Memory B cell (primary cell): ENCODE results near the gene LDHAL6A.
A peak's percentile ranks its signal among the peaks of the same experiment; 100 is the strongest.

Experiments
- ATAC-seq: fragments of 150-1000 bp; cut with Tn5 transposase; 2 replicates; pipeline ENCODE4 v1.10.0; 2021; ENCODE audit warnings: low read depth, mild to moderate bottlenecking, moderate library complexity
- DNase-seq, 2 donors: peaks; one replicate each; pipeline ENCODE4 v3.0.0; 2022; ENCODE audit warnings: low spot score in 2 of 2
- H3K27ac Mint-ChIP-seq: one replicate; pipeline ENCODE4 v1.8.0; 2022; ENCODE audit warnings: mild to moderate bottlenecking, moderate library complexity, mixed read lengths
- H3K27me3 Mint-ChIP-seq: one replicate; pipeline ENCODE4 v1.8.0; 2022; ENCODE audit warnings: mixed read lengths
- H3K36me3 Mint-ChIP-seq: one replicate; pipeline ENCODE4 v1.8.0; 2022; ENCODE audit warnings: mild to moderate bottlenecking, mixed read lengths
- H3K4me1 Mint-ChIP-seq: one replicate; pipeline ENCODE4 v1.8.0; 2022; ENCODE audit warnings: mixed read lengths
- H3K4me3 Mint-ChIP-seq: one replicate; pipeline ENCODE4 v1.8.0; 2022; ENCODE audit warnings: mild to moderate bottlenecking, moderate library complexity, mixed read lengths
- H3K9me3 Mint-ChIP-seq: one replicate; pipeline ENCODE4 v1.8.0; 2022; ENCODE audit warnings: mixed read lengths

LDHAL6A gene

GRCh38 chr11:18466402-18466801 lies 10.7 kb downstream of the LDHAL6A start:
- Mint-ChIP-seq H3K4me3 (no peak overlapping the region), H3K36me3 (no peaks in the 10 kb centered on the region), H3K9me3 (no peaks in the 10 kb centered on the region), H3K4me1 (no peaks in the 10 kb centered on the region), H3K27ac (no peak overlapping the region), H3K27me3 (no peaks in the 10 kb centered on the region)
- no peak for DNase-seq
- ATAC-seq: no peak

- no peaks in the 10 kb centered on the region for H3K27me3 Mint-ChIP-seq
- H3K9me3 Mint-ChIP-seq: no peaks in the 10 kb centered on the region
- H3K27ac Mint-ChIP-seq: no peak overlapping the region
- DNase-seq (no peak), ATAC-seq (no peak)
- no peaks in the 10 kb centered on the region for H3K4me1 Mint-ChIP-seq
- H3K36me3 Mint-ChIP-seq: no peaks in the 10 kb centered on the region
- no peak overlapping the region for H3K4me3 Mint-ChIP-seq
Observed at GRCh38 chr11:18468059-18468458, 12.4 kb downstream of the LDHAL6A start.

GRCh38 chr11:18468961-18469360 lies 13.3 kb downstream of the LDHAL6A start:
- H3K9me3 Mint-ChIP-seq: no peaks in the 10 kb centered on the region
- no peak overlapping the region for H3K27ac Mint-ChIP-seq
- ATAC-seq (no peak), DNase-seq (no peak)
- no peaks in the 10 kb centered on the region for H3K4me1 Mint-ChIP-seq
- no peaks in the 10 kb centered on the region for H3K27me3 Mint-ChIP-seq
- H3K36me3 Mint-ChIP-seq: no peaks in the 10 kb centered on the region
- no peak overlapping the region for H3K4me3 Mint-ChIP-seq

DNA sequence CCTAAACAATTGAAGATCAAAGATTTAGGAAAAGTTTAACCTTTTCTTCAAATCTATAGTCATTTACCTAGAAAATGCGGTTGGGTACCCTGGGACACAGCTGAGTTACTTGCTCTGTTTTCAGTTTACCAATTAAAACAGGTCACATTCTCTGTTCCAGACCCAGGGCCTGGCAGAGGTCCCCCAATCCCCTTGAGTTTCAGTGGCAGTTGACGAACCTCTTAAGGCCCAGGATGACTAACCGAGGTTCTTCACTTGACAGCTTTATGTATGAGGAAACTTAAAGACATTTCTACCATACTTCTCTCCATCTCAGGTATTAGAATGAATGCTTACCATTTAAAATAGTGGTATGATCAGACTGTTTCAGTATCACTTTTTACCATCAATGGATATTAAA lies 16.3 kb downstream of the LDHAL6A start:
- ATAC-seq (no peak), DNase-seq (no peak)
- peaks cover 8% of the 10 kb centered on the region for H3K36me3 Mint-ChIP-seq
- H3K9me3 Mint-ChIP-seq: no peaks in the 10 kb centered on the region
- H3K4me3 Mint-ChIP-seq: no peak overlapping the region
- H3K4me1 Mint-ChIP-seq: no peaks in the 10 kb centered on the region
- no peaks in the 10 kb centered on the region for H3K27me3 Mint-ChIP-seq
- H3K27ac Mint-ChIP-seq: no peak overlapping the region

DNA sequence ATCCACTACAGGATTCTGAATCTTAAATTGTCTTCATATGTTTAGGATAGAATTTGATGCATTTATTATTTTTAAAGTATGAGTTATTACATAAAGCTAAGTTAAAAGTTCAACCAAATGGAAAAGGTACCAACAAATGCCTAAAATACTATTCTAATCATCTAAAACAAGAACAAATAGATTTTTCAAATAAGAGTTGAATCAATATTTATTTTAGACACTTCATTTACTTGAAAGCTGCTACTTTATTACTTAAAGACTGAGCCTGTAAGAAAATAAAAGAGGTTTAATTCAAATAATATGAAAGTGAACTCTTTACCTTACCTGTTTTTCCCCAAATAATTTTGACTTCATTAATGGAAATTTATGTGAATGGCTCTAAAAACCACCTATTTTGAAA lies 16.9 kb downstream of the LDHAL6A start:
- Mint-ChIP-seq H3K27me3 (no peaks in the 10 kb centered on the region), H3K9me3 (no peaks in the 10 kb centered on the region), H3K27ac (no peak overlapping the region), H3K4me1 (no peaks in the 10 kb centered on the region), H3K36me3 (peaks cover 13% of the 10 kb centered on the region), H3K4me3 (no peak overlapping the region)
- ATAC-seq (no peak), DNase-seq (no peak)

GRCh38 chr11:18479063-18479462 lies 23.4 kb downstream of the LDHAL6A start:
- Mint-ChIP-seq H3K9me3 (no peaks in the 10 kb centered on the region), H3K27me3 (no peaks in the 10 kb centered on the region), H3K36me3 (peaks cover 47% of the 10 kb centered on the region), H3K27ac (no peak overlapping the region), H3K4me3 (no peak overlapping the region), H3K4me1 (no peaks in the 10 kb centered on the region)
- no peak for DNase-seq
- ATAC-seq: no peak

DNA sequence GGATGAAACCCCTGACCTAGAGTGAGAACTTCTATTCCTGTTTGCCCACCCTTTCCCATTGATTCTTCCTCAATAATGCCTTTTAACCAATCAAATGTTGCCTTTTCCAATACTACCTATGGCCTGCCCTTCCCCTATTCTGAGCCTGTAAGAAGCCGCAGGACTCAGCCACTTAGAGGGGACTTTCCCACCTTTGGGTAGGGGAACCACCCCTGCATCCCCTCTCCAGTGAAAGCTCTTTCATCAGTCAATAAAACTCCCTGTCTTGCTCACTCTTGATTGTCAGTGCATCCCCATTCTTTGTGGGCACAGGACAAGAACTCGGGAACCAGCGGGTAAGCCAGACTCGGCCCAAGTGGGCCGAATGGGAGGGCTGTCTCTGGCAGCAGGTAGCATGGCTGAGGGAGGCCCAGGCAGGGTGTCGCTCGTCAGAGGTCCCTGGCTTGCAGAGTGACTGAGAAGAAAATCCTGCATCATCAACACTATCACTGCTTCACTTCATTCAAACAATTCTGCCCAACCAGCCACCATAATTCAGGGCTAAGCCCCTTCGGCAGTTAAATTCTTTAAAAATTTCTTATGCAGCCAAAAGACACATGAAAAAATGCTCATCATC lies 30.4 kb downstream of the LDHAL6A start:
- Mint-ChIP-seq H3K36me3 (peaks cover 42% of the 10 kb centered on the region), H3K27ac (peak overlapping the region; percentile 2), H3K27me3 (no peaks in the 10 kb centered on the region), H3K4me1 (peaks cover 3% of the 10 kb centered on the region), H3K9me3 (no peaks in the 10 kb centered on the region), H3K4me3 (no peak overlapping the region)
- ATAC-seq: peak; percentile 60
- no peak for DNase-seq

- Mint-ChIP-seq H3K27ac (no peak overlapping the region), H3K4me3 (no peak overlapping the region), H3K4me1 (peaks cover 3% of the 10 kb centered on the region), H3K9me3 (no peaks in the 10 kb centered on the region), H3K36me3 (peaks cover 35% of the 10 kb centered on the region), H3K27me3 (no peaks in the 10 kb centered on the region)
- ATAC-seq (no peak), DNase-seq (no peak)
Observed at GRCh38 chr11:18490319-18490718, 34.7 kb downstream of the LDHAL6A start.

GRCh38 chr11:18490736-18491485 lies 35.3 kb downstream of the LDHAL6A start:
- H3K4me1 Mint-ChIP-seq: peaks cover 3% of the 10 kb centered on the region
- no peaks in the 10 kb centered on the region for H3K9me3 Mint-ChIP-seq
- H3K27ac Mint-ChIP-seq: no peak overlapping the region
- no peak for ATAC-seq
- peaks cover 36% of the 10 kb centered on the region for H3K36me3 Mint-ChIP-seq
- no peaks in the 10 kb centered on the region for H3K27me3 Mint-ChIP-seq
- H3K4me3 Mint-ChIP-seq: no peak overlapping the region
- DNase-seq: no peak

DNA sequence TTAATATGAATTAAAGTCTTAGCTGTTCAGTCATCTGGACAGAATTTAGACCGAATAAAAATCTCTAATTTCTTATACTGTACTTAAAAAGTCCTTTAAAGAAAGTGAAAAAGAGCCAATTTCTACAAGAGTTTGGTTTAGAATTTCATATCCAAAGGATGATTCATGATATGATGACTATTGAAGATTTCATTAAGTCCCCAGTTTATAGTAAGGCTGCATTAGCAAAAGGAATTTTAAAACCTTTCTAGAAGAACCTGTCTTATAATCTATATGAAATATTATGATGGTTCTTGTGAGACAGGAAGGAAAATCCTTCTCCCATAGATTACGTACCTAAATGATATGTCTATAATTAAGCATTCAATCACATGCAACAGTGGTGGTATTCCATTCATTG lies 36.3 kb downstream of the LDHAL6A start:
- ATAC-seq: no peak
- Mint-ChIP-seq H3K36me3 (peaks cover 35% of the 10 kb centered on the region), H3K27me3 (no peaks in the 10 kb centered on the region), H3K27ac (no peak overlapping the region), H3K4me1 (peaks cover 3% of the 10 kb centered on the region), H3K4me3 (no peak overlapping the region), H3K9me3 (no peaks in the 10 kb centered on the region)
- DNase-seq: no peak

GRCh38 chr11:18492888-18493287 lies 37.2 kb downstream of the LDHAL6A start:
- Mint-ChIP-seq H3K36me3 (peaks cover 32% of the 10 kb centered on the region), H3K9me3 (no peaks in the 10 kb centered on the region), H3K27me3 (no peaks in the 10 kb centered on the region), H3K27ac (no peak overlapping the region), H3K4me3 (no peak overlapping the region), H3K4me1 (peaks cover 3% of the 10 kb centered on the region)
- DNase-seq (no peak), ATAC-seq (no peak)

DNA sequence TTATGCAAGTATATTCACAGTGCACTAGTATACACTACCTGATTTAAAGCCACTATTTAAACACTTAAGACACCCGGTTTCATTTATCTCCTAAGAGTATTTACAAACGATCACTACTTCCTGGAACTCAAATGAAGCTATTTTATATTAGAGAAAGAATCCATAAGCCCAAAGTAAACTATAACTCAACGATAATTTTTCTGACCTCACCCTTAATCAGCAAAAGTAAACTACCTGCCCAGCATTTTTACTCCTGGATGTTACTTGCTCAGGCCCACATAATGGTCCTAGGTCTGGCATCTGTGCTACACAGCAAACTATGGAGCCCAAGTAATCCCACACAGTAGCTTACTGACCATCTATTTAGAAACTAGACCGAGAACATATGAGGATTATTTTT lies 37.7 kb downstream of the LDHAL6A start:
- no peak overlapping the region for H3K4me3 Mint-ChIP-seq
- H3K27me3 Mint-ChIP-seq: no peaks in the 10 kb centered on the region
- peaks cover 31% of the 10 kb centered on the region for H3K36me3 Mint-ChIP-seq
- DNase-seq (no peak), ATAC-seq (no peak)
- H3K9me3 Mint-ChIP-seq: no peaks in the 10 kb centered on the region
- H3K27ac Mint-ChIP-seq: no peak overlapping the region
- H3K4me1 Mint-ChIP-seq: peaks cover 3% of the 10 kb centered on the region

DNA sequence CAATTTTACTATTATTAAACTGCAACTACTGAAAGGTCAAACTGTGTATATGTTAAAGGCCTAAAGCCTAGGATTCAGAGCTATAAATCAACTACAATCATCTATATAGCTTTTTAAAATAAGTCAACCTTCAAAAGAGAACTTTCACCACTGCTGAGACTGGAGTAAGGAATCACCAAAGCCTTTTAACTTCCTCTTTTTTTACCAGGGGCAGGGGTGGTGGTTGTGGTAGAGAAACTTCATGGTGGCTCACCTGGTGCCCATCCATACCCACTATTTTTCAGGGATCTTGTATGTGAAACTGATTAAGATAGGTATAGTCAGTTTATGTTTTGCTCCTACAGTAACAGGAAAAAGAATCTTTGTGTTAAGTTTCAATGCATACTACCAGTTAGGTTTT lies 39.6 kb downstream of the LDHAL6A start:
- Mint-ChIP-seq H3K4me1 (no peaks in the 10 kb centered on the region), H3K27me3 (no peaks in the 10 kb centered on the region), H3K9me3 (no peaks in the 10 kb centered on the region), H3K36me3 (peaks cover 33% of the 10 kb centered on the region), H3K4me3 (no peak overlapping the region), H3K27ac (no peak overlapping the region)
- no peak for DNase-seq
- ATAC-seq: peak; percentile 56

GRCh38 chr11:18495703-18496102 lies 40.0 kb downstream of the LDHAL6A start:
- H3K27ac Mint-ChIP-seq: no peak overlapping the region
- no peaks in the 10 kb centered on the region for H3K4me1 Mint-ChIP-seq
- ATAC-seq (no peak), DNase-seq (no peak)
- no peaks in the 10 kb centered on the region for H3K27me3 Mint-ChIP-seq
- H3K36me3 Mint-ChIP-seq: peaks cover 30% of the 10 kb centered on the region
- H3K9me3 Mint-ChIP-seq: no peaks in the 10 kb centered on the region
- no peak overlapping the region for H3K4me3 Mint-ChIP-seq

- DNase-seq: no peak
- H3K27ac Mint-ChIP-seq: peak overlapping the region; percentile 11
- no peaks in the 10 kb centered on the region for H3K27me3 Mint-ChIP-seq
- H3K4me3 Mint-ChIP-seq: no peak overlapping the region
- H3K36me3 Mint-ChIP-seq: peaks cover 45% of the 10 kb centered on the region
- no peak for ATAC-seq
- no peaks in the 10 kb centered on the region for H3K4me1 Mint-ChIP-seq
- H3K9me3 Mint-ChIP-seq: no peaks in the 10 kb centered on the region
Observed at GRCh38 chr11:18498039-18498438, 42.4 kb downstream of the LDHAL6A start.
